ENCODE measurements around the gene GAD2.

The GAD2 gene

DNA sequence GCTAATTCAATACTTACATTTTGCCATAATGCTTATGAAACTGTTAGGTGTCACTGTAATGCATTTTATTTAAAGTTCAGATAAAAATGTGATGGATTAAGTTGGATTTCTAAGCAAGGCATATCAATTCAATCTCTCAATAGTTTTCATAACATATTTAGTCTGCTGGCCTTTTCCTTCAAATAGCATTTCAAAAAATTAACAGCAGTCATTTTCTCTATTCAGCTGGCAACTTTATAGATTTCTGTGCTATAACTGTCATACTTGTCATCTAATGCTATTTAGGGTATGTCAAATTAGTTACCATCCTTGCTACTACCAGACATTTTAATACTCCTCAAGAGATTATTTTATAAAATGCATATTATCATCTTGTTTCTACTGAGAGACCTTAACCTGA is 4.3 kb downstream of the GAD2 start:
- H3K4me3 ChIP-seq (ENCODE audit: low read depth in 1 of 5, low read length in 5 of 5): no peak overlapping the region
- no peaks in the 10 kb centered on the region for H3K9me3 ChIP-seq (ENCODE audit: control insufficient read depth in 5 of 5, low read length in 5 of 5)
- H3K27ac ChIP-seq (ENCODE audit: low read depth, low read length): no peak overlapping the region
- no peak overlapping the region for H3K9ac ChIP-seq (ENCODE audit: low read length in 5 of 5)
- peaks cover 0 to 24% (median 23%) of the 10 kb centered on the region in 5 donors for H3K4me1 ChIP-seq (ENCODE audit: control insufficient read depth in 5 of 5, insufficient read depth in 5 of 5, low read length in 5 of 5)
- peaks cover 43 to 67% (median 55%) of the 10 kb centered on the region in 5 donors for H3K27me3 ChIP-seq (ENCODE audit: control insufficient read depth in 5 of 5, insufficient read depth in 4 of 5, low read length in 5 of 5)
- H3K36me3 ChIP-seq (ENCODE audit: control insufficient read depth in 5 of 5, insufficient read depth in 5 of 5, low read length in 5 of 5): no peaks in the 10 kb centered on the region

GRCh38 chr10:26221541-26221940 is 5.0 kb downstream of the GAD2 start:
- Histone ChIP-seq H3K27ac (ENCODE audit: low read depth, low read length) (no peak overlapping the region), H3K36me3 (ENCODE audit: control insufficient read depth in 5 of 5, insufficient read depth in 5 of 5, low read length in 5 of 5) (no peaks in the 10 kb centered on the region), H3K4me1 (ENCODE audit: control insufficient read depth in 5 of 5, insufficient read depth in 5 of 5, low read length in 5 of 5) (peaks cover 0 to 18% (median 17%) of the 10 kb centered on the region in 5 donors), H3K9me3 (ENCODE audit: control insufficient read depth in 5 of 5, low read length in 5 of 5) (no peaks in the 10 kb centered on the region), H3K9ac (ENCODE audit: low read length in 5 of 5) (no peak overlapping the region), H3K27me3 (ENCODE audit: control insufficient read depth in 5 of 5, insufficient read depth in 4 of 5, low read length in 5 of 5) (peaks cover 37 to 61% (median 51%) of the 10 kb centered on the region in 5 donors), H3K4me3 (ENCODE audit: low read depth in 1 of 5, low read length in 5 of 5) (no peak overlapping the region)

- no peak overlapping the region for H3K4me3 ChIP-seq (ENCODE audit: low read depth in 1 of 5, low read length in 5 of 5)
- H3K4me1 ChIP-seq (ENCODE audit: control insufficient read depth in 5 of 5, insufficient read depth in 5 of 5, low read length in 5 of 5): peaks cover 0 to 9% (median 8%) of the 10 kb centered on the region in 5 donors
- no peaks in the 10 kb centered on the region for H3K9me3 ChIP-seq (ENCODE audit: control insufficient read depth in 5 of 5, low read length in 5 of 5)
- H3K9ac ChIP-seq (ENCODE audit: low read length in 5 of 5): no peak overlapping the region
- no peak overlapping the region for H3K27ac ChIP-seq (ENCODE audit: low read depth, low read length)
- H3K27me3 ChIP-seq (ENCODE audit: control insufficient read depth in 5 of 5, insufficient read depth in 4 of 5, low read length in 5 of 5): peaks cover 31 to 51% (median 42%) of the 10 kb centered on the region in 5 donors
- H3K36me3 ChIP-seq (ENCODE audit: control insufficient read depth in 5 of 5, insufficient read depth in 5 of 5, low read length in 5 of 5): no peaks in the 10 kb centered on the region
Observed at GRCh38 chr10:26222563-26222962, 6.0 kb downstream of the GAD2 start.

DNA sequence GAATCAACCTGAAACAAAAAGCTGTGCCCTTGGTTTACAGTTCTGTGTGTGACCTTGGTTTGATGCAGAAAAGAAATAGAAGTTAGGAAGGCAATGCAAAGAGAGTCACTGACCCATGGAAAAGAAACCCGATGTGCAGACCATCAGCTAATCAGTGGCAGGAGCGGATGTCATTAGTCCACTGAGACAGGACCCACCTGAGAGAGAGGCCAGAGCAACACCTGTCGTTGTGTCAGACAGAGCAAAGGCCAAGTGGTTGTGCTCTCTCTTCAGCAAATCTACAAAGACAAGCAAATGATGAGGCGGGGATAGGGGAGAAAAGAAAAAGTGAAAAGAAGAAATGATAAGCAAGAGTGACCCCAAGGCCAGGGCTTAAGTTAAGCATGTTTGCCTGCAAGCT is 8.7 kb downstream of the GAD2 start:
- H3K27me3 ChIP-seq (ENCODE audit: control insufficient read depth in 5 of 5, insufficient read depth in 4 of 5, low read length in 5 of 5): peaks cover 13 to 32% (median 22%) of the 10 kb centered on the region in 5 donors

DNA sequence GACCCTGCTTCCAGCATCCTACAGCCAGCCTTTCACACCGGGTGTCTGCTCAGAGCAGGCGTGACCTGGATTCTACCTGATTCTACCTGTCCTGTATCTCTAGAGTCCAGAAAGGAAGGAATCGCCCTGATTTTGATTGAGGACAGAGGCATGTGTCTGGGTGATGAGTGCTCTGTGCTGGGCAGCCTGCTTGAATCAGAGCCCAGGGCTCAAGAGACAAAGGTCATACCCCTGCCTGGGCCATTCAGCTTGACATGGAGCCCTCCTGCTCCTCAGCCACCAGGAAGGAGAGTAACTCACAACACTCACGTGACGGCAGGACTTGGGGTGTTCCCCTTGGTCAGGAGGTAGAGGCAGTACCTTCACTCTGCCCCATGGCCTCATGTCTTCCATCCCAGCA is 11.2 kb downstream of the GAD2 start:
- no peaks in the 10 kb centered on the region for H3K36me3 ChIP-seq (ENCODE audit: control insufficient read depth in 5 of 5, insufficient read depth in 5 of 5, low read length in 5 of 5)
- H3K27me3 ChIP-seq (ENCODE audit: control insufficient read depth in 5 of 5, insufficient read depth in 4 of 5, low read length in 5 of 5): peaks cover 0 to 9% (median under 1%) of the 10 kb centered on the region in 5 donors

More for the DNA sequence above, 8.7 kb downstream of the GAD2 start:
- Histone ChIP-seq H3K9me3 (ENCODE audit: control insufficient read depth in 5 of 5, low read length in 5 of 5) (no peaks in the 10 kb centered on the region), H3K27ac (ENCODE audit: low read depth, low read length) (no peak overlapping the region), H3K4me1 (ENCODE audit: control insufficient read depth in 5 of 5, insufficient read depth in 5 of 5, low read length in 5 of 5) (no peaks in the 10 kb centered on the region), H3K4me3 (ENCODE audit: low read depth in 1 of 5, low read length in 5 of 5) (no peak overlapping the region), H3K36me3 (ENCODE audit: control insufficient read depth in 5 of 5, insufficient read depth in 5 of 5, low read length in 5 of 5) (no peaks in the 10 kb centered on the region), H3K9ac (ENCODE audit: low read length in 5 of 5) (no peak overlapping the region)

GRCh38 chr10:26232174-26232573 is 15.6 kb downstream of the GAD2 start:
- Histone ChIP-seq H3K4me3 (ENCODE audit: low read depth in 1 of 5, low read length in 5 of 5) (no peak overlapping the region), H3K27ac (ENCODE audit: low read depth, low read length) (no peak overlapping the region), H3K9ac (ENCODE audit: low read length in 5 of 5) (no peak overlapping the region), H3K36me3 (ENCODE audit: control insufficient read depth in 5 of 5, insufficient read depth in 5 of 5, low read length in 5 of 5) (no peaks in the 10 kb centered on the region), H3K4me1 (ENCODE audit: control insufficient read depth in 5 of 5, insufficient read depth in 5 of 5, low read length in 5 of 5) (no peaks in the 10 kb centered on the region), H3K9me3 (ENCODE audit: control insufficient read depth in 5 of 5, low read length in 5 of 5) (no peaks in the 10 kb centered on the region), H3K27me3 (ENCODE audit: control insufficient read depth in 5 of 5, insufficient read depth in 4 of 5, low read length in 5 of 5) (peaks cover 0 to 6% (median 0%) of the 10 kb centered on the region in 5 donors)

More for the DNA sequence above, 11.2 kb downstream of the GAD2 start:
- no peaks in the 10 kb centered on the region for H3K9me3 ChIP-seq (ENCODE audit: control insufficient read depth in 5 of 5, low read length in 5 of 5)
- no peak overlapping the region for H3K9ac ChIP-seq (ENCODE audit: low read length in 5 of 5)
- H3K27ac ChIP-seq (ENCODE audit: low read depth, low read length): no peak overlapping the region
- H3K4me1 ChIP-seq (ENCODE audit: control insufficient read depth in 5 of 5, insufficient read depth in 5 of 5, low read length in 5 of 5): no peaks in the 10 kb centered on the region
- H3K4me3 ChIP-seq (ENCODE audit: low read depth in 1 of 5, low read length in 5 of 5): no peak overlapping the region

DNA sequence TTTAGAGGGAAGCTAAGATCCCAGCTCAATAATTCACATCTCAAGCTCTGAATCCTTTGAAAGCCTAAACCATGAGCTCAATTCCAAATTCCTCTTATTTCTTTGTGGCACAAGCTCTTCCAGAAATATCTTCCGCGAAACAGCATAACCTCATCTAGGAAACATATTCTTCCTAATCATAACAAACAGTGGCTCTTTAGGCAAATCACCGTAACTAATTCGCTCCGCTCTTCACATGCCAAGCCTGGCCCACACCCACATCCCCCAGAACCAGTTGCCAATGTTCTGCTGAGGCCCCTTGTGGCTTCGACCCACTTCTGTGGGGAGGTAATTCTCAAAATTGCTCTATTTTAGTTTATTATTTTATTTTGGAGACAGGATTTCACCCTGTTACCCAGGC is 19.2 kb downstream of the GAD2 start:
- H3K27ac ChIP-seq (ENCODE audit: low read depth, low read length): no peak overlapping the region
- H3K9ac ChIP-seq (ENCODE audit: low read length in 5 of 5): no peak overlapping the region
- H3K36me3 ChIP-seq (ENCODE audit: control insufficient read depth in 5 of 5, insufficient read depth in 5 of 5, low read length in 5 of 5): no peaks in the 10 kb centered on the region
- H3K4me1 ChIP-seq (ENCODE audit: control insufficient read depth in 5 of 5, insufficient read depth in 5 of 5, low read length in 5 of 5): no peaks in the 10 kb centered on the region
- H3K9me3 ChIP-seq (ENCODE audit: control insufficient read depth in 5 of 5, low read length in 5 of 5): no peaks in the 10 kb centered on the region
- H3K27me3 ChIP-seq (ENCODE audit: control insufficient read depth in 5 of 5, insufficient read depth in 4 of 5, low read length in 5 of 5): peaks cover 0 to 8% (median 0%) of the 10 kb centered on the region in 5 donors
- H3K4me3 ChIP-seq (ENCODE audit: low read depth in 1 of 5, low read length in 5 of 5): no peak overlapping the region

DNA sequence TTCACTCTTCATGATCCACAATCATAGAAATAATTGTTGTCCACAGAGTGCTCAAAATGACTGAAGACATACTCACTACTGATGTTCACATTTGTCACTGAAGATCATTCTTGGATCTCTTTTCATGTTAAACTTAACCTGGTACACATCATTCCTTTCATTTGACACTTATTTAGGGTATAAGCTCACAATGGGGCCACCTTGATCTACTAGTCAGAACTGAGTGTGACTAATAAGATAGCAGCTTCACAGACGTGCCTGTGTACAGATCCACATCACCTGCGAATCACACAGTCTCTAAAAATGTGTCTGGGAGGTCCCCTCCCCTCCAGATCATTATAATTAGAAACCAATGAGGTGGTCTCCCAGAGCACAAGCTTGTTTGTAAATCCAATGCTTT is 21.8 kb downstream of the GAD2 start:
- Histone ChIP-seq H3K4me3 (ENCODE audit: low read depth in 1 of 5, low read length in 5 of 5) (no peak overlapping the region), H3K9me3 (ENCODE audit: control insufficient read depth in 5 of 5, low read length in 5 of 5) (no peaks in the 10 kb centered on the region), H3K36me3 (ENCODE audit: control insufficient read depth in 5 of 5, insufficient read depth in 5 of 5, low read length in 5 of 5) (no peaks in the 10 kb centered on the region), H3K27ac (ENCODE audit: low read depth, low read length) (no peak overlapping the region), H3K27me3 (ENCODE audit: control insufficient read depth in 5 of 5, insufficient read depth in 4 of 5, low read length in 5 of 5) (peaks cover 0 to 11% (median 2%) of the 10 kb centered on the region in 5 donors), H3K9ac (ENCODE audit: low read length in 5 of 5) (no peak overlapping the region), H3K4me1 (ENCODE audit: control insufficient read depth in 5 of 5, insufficient read depth in 5 of 5, low read length in 5 of 5) (no peaks in the 10 kb centered on the region)

- Histone ChIP-seq H3K36me3 (ENCODE audit: control insufficient read depth in 5 of 5, insufficient read depth in 5 of 5, low read length in 5 of 5) (no peaks in the 10 kb centered on the region), H3K27me3 (ENCODE audit: control insufficient read depth in 5 of 5, insufficient read depth in 4 of 5, low read length in 5 of 5) (peaks cover 0 to 5% (median 3%) of the 10 kb centered on the region in 5 donors), H3K27ac (ENCODE audit: low read depth, low read length) (no peak overlapping the region), H3K4me3 (ENCODE audit: low read depth in 1 of 5, low read length in 5 of 5) (no peak overlapping the region), H3K9ac (ENCODE audit: low read length in 5 of 5) (no peak overlapping the region), H3K4me1 (ENCODE audit: control insufficient read depth in 5 of 5, insufficient read depth in 5 of 5, low read length in 5 of 5) (no peaks in the 10 kb centered on the region), H3K9me3 (ENCODE audit: control insufficient read depth in 5 of 5, low read length in 5 of 5) (no peaks in the 10 kb centered on the region)
Observed at GRCh38 chr10:26242706-26243350, 26.3 kb downstream of the GAD2 start.

- Histone ChIP-seq H3K4me3 (ENCODE audit: low read depth in 1 of 5, low read length in 5 of 5) (no peak overlapping the region), H3K27ac (ENCODE audit: low read depth, low read length) (no peak overlapping the region), H3K36me3 (ENCODE audit: control insufficient read depth in 5 of 5, insufficient read depth in 5 of 5, low read length in 5 of 5) (no peaks in the 10 kb centered on the region), H3K9me3 (ENCODE audit: control insufficient read depth in 5 of 5, low read length in 5 of 5) (no peaks in the 10 kb centered on the region), H3K27me3 (ENCODE audit: control insufficient read depth in 5 of 5, insufficient read depth in 4 of 5, low read length in 5 of 5) (peaks cover 0 to 5% (median 3%) of the 10 kb centered on the region in 5 donors), H3K9ac (ENCODE audit: low read length in 5 of 5) (no peak overlapping the region), H3K4me1 (ENCODE audit: control insufficient read depth in 5 of 5, insufficient read depth in 5 of 5, low read length in 5 of 5) (no peaks in the 10 kb centered on the region)
Observed at GRCh38 chr10:26243351-26243720, 26.8 kb downstream of the GAD2 start.
